ENCODE measurements around the gene FBXO33. TPM values are rescaled to one million over a fixed set of nuclear protein-coding genes. Genes with fewer than 3 reads are reported as not detected.

Gene FBXO33
- total RNA-seq, 2 experiments from 2014 or later = 16.8 to 18.6 TPM

- Mint-ChIP-seq H3K4me3 (peak overlapping the region; percentile 98), H3K9me3 (no peaks in the 10 kb centered on the region), H3K27me3 (no peaks in the 10 kb centered on the region), H3K4me1 (ENCODE audit: low read depth) (peaks cover 28% of the 10 kb centered on the region), H3K27ac (peak overlapping the region; percentile 100), H3K36me3 (ENCODE audit: low read depth) (peaks cover 5% of the 10 kb centered on the region)
- no peak for TF ChIP-seq CTCF (IDR thresholded peaks at IDR 0.05)
- ChIA-PET CTCF (interaction anchor here (0.6 to 2.7 kb wide), 7 partner anchors 9 to 608 kb away, joined by 3 to 11 read pairs (median 3); no protein-coding TSS in a partner anchor), POLR2A (interaction anchor here (0.6 to 2.2 kb wide), 17 partner anchors 8 to 335 kb away, joined by 3 to 11 read pairs (median 5); partner anchors contain the start of gene PNN)
- peak; percentile 71 for ATAC-seq
- peak; percentile 77 for DNase-seq
- intact Hi-C loops (cut with micrococcal nuclease) = loop anchor here (5.0 kb wide), 2 partner anchors 166 to 321 kb away; partner anchors contain the start of gene GEMIN2
These were observed 602 bp upstream of the FBXO33 start for GRCh38 chr14:39432619-39433451.

DNA sequence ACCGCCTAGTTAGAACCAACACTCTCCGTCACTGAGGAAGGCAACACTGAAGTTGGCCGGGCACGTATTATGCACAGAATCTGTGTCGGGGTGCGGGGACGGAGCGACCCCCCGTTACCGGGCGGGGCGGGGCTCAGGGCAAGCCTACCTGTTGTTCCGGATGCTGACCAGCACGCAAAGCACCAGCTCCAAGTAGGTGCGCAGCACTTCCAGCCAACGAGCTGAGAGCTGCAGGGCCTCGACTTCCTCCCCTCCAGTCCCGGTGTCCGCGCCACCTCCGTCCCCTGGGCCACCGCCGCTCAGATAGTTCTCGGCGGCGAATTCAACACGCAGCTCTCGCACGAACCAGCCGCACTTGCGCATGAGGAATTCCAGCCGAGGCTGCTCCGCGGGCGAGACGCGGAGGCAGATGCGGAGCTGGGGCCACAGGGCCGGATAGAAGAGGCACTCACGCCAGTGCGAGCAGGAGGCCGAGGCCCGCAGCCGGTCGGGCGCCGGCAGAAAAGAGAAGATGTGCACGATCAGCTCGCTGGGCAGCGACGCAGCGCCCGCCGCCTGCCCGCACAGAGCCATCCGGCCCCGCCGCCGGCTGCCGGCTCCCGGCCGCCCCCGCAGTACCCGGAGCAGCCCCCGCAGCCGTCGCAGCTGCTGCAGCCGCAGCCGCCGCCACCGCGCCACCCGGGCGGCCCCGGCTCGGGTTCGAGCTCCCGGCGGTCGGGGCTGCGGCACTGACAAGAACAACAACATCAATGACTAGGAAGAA lies 636 bp downstream of the FBXO33 start:
- Mint-ChIP-seq H3K27me3 (no peaks in the 10 kb centered on the region), H3K4me1 (ENCODE audit: low read depth) (peaks cover 34% of the 10 kb centered on the region), H3K27ac (peak overlapping the region; percentile 100), H3K4me3 (peak overlapping the region; percentile 98), H3K36me3 (ENCODE audit: low read depth) (peaks cover 5% of the 10 kb centered on the region), H3K9me3 (no peaks in the 10 kb centered on the region)
- peak; percentile 5 for ATAC-seq
- DNase-seq = peak; percentile 61
- POLR2A ChIA-PET = interaction anchor here (0.6 to 2.2 kb wide), 17 partner anchors 9 to 334 kb away, joined by 3 to 10 read pairs (median 6); partner anchors contain the start of genes PNN and TRAPPC6B
- CTCF ChIA-PET = interaction anchor here (0.6 to 2.7 kb wide), 8 partner anchors 10 to 335 kb away, joined by 3 to 11 read pairs (median 5); no protein-coding TSS in a partner anchor
- TF ChIP-seq CTCF (IDR thresholded peaks at IDR 0.05) = no peak
- intact Hi-C loops (cut with micrococcal nuclease) = loop anchor here (5.0 kb wide), 2 partner anchors 164 to 319 kb away; partner anchors contain the start of gene GEMIN2

DNA sequence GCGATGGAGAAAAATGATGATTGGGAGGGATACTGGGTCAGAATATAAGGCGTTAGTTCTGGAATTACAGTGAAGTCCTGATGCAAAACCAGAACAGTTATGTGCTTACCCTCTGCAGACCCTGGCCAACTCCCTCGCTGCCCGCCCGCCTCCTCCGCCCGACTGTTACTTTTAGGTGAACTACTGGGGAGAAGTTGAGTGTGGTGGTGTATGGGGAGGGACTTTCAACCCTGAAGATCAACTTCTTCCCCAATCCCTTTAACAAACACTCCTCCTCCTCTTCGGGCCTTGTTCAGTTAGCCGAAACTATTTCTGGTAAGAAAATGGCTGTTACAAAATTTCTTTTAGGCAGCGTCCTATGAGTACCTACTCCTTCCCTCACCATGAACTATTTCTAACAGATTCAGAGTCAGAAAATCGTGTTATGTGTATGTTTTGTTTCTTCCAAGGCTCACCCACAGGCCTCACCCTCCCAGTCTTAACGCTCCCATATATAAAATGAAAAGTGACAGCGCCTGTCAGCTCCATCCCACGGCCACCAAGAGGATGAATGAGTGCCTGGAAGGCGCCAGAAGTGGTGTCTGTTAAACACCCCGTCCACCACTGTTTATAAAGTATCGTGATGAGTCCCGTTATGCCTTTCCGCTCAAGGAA lies 1.3 kb downstream of the FBXO33 start:
- no peak for TF ChIP-seq CTCF (IDR thresholded peaks at IDR 0.05)
- ChIA-PET POLR2A (interaction anchor here (0.7 to 2.2 kb wide), 12 partner anchors 8 to 329 kb away, joined by 3 to 10 read pairs (median 6); partner anchors contain the start of genes PNN and TRAPPC6B), CTCF (interaction anchor here (1.0 to 1.8 kb wide), 6 partner anchors 9 to 334 kb away, joined by 3 to 7 read pairs (median 5); no protein-coding TSS in a partner anchor)
- Mint-ChIP-seq H3K36me3 (ENCODE audit: low read depth) (peaks cover 7% of the 10 kb centered on the region), H3K27ac (peak overlapping the region; percentile 95), H3K4me3 (peak overlapping the region; percentile 98), H3K27me3 (no peaks in the 10 kb centered on the region), H3K4me1 (ENCODE audit: low read depth) (peaks cover 40% of the 10 kb centered on the region), H3K9me3 (no peaks in the 10 kb centered on the region)
- peak; percentile 26 for DNase-seq
- intact Hi-C loops (cut with micrococcal nuclease) = loop anchor here (5.0 kb wide), 2 partner anchors 164 to 319 kb away; partner anchors contain the start of gene GEMIN2
- ATAC-seq = peak; percentile 9

DNA sequence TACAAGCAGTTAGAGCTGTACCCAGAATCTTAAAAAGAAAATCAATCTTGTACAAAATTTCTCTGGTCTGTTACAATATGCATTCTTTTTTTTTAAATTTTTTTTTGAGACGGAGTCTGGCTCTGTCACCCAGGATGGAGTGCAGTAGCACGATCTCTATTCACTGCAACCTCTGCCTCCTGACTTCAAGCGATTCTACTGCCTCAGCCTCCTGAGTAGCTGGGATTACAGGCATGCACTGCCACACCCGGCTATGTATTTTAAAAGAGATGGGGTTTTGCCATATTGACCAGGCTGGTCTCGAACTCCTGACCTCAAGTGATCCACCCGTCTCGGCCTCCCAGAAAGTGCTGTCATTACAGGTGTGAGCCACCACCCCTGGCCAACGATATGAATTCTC lies 4.1 kb downstream of the FBXO33 start:
- no peak for ATAC-seq
- intact Hi-C loops (cut with micrococcal nuclease) = loop anchor here (5.0 kb wide), 2 partner anchors 201 to 256 kb away; partner anchors contain the start of gene TRAPPC6B
- Mint-ChIP-seq H3K36me3 (ENCODE audit: low read depth) (peaks cover 7% of the 10 kb centered on the region), H3K4me3 (no peak overlapping the region), H3K27ac (no peak overlapping the region), H3K9me3 (no peaks in the 10 kb centered on the region), H3K27me3 (no peaks in the 10 kb centered on the region), H3K4me1 (ENCODE audit: low read depth) (peaks cover 48% of the 10 kb centered on the region)
- no peak for DNase-seq
- TF ChIP-seq CTCF (IDR thresholded peaks at IDR 0.05) = no peak
- CTCF ChIA-PET = interaction anchor here (1.0 to 5.8 kb wide), 3 partner anchors 9 to 197 kb away, joined by 3 to 54 read pairs (median 3); no protein-coding TSS in a partner anchor
- POLR2A ChIA-PET = interaction anchor here (0.6 kb wide), 1 partner anchor 159 kb away, joined by 4 read pairs; no protein-coding TSS in a partner anchor
